Loucy (cell line): ENCODE results near the gene RAP1GAP2.

Source experiments
- EZH2phosphoT487 ChIP-seq: fragments of 200-600 bp; IDR thresholded peaks from 2 replicates; pipeline ENCODE4 v1.6.1; 2018; ENCODE audit warnings: antibody characterized with exemption, mild to moderate bottlenecking, moderate library complexity, borderline replicate concordance
- TF ChIP-seq, protein P1 (sequence below): fragments of 200-600 bp; sonication (generic); conservative IDR thresholded peaks from 2 replicates; pipeline ENCODE4 v1.5.1; 2014; ENCODE audit warnings: mild to moderate bottlenecking, antibody characterized with exemption, low read length

- TF ChIP-seq, protein P1, sequence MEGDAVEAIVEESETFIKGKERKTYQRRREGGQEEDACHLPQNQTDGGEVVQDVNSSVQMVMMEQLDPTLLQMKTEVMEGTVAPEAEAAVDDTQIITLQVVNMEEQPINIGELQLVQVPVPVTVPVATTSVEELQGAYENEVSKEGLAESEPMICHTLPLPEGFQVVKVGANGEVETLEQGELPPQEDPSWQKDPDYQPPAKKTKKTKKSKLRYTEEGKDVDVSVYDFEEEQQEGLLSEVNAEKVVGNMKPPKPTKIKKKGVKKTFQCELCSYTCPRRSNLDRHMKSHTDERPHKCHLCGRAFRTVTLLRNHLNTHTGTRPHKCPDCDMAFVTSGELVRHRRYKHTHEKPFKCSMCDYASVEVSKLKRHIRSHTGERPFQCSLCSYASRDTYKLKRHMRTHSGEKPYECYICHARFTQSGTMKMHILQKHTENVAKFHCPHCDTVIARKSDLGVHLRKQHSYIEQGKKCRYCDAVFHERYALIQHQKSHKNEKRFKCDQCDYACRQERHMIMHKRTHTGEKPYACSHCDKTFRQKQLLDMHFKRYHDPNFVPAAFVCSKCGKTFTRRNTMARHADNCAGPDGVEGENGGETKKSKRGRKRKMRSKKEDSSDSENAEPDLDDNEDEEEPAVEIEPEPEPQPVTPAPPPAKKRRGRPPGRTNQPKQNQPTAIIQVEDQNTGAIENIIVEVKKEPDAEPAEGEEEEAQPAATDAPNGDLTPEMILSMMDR, result peak; percentile 55
- TF ChIP-seq EZH2phosphoT487, result no peak
These were observed at the start of gene RAP1GAP2 for GRCh38 chr17:2796164-2797125.
